Upper lobe of left lung (tissue), 4 donors: ENCODE results near the gene CD83.

ENCODE experiments used
- POLR2A ChIP-seq, 4 donors: fragments of 450-650 bp; IDR thresholded peaks; one replicate each; pipeline ENCODE4 v1.5.1; 2016 to 2017; ENCODE audit warnings: antibody characterized with exemption in 4 of 4, mild to moderate bottlenecking in 2 of 4
- TF ChIP-seq, protein P1 (sequence below), 6 experiments: fragments of 450-650 bp in 4 of 6; fragments of 200-600 bp in 2 of 6; sonication (generic) in 2 of 6; IDR thresholded peaks; one replicate each; pipeline ENCODE4 v1.5.1; 2016 to 2019; ENCODE audit warnings: antibody characterized with exemption in 6 of 6

DNA sequence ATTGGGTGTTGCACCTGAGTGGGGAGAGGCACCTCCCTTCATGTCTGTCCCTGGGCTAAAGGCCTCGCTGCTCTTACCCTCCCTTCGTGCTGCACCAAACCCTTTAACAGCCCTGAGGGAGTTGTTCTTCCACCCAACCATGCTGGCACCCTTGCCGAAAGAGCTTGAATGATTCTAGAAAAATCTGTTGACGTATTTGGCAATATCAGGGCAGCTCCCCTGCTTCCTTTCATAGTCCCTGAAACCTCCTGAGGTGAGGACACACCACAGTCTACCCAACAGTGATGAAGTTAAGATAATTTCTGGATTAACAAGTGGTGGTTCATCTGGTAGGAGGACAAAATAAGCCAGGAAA is 15.3 kb downstream of the CD83 start:
- TF ChIP-seq, protein P1, sequence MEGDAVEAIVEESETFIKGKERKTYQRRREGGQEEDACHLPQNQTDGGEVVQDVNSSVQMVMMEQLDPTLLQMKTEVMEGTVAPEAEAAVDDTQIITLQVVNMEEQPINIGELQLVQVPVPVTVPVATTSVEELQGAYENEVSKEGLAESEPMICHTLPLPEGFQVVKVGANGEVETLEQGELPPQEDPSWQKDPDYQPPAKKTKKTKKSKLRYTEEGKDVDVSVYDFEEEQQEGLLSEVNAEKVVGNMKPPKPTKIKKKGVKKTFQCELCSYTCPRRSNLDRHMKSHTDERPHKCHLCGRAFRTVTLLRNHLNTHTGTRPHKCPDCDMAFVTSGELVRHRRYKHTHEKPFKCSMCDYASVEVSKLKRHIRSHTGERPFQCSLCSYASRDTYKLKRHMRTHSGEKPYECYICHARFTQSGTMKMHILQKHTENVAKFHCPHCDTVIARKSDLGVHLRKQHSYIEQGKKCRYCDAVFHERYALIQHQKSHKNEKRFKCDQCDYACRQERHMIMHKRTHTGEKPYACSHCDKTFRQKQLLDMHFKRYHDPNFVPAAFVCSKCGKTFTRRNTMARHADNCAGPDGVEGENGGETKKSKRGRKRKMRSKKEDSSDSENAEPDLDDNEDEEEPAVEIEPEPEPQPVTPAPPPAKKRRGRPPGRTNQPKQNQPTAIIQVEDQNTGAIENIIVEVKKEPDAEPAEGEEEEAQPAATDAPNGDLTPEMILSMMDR (IDR thresholded peaks at IDR 0.05) = no peak
- no peak for TF ChIP-seq POLR2A (IDR thresholded peaks at IDR 0.05)
